Fibroblast of gingiva (primary cell): ENCODE data around the gene TP53TG3C.
"Not testable (repeated sequence)": the region's sequence is repeated elsewhere in the genome, so short reads cannot be mapped to it uniquely, and the experiment has no call there.

Experiments used
- DNase-seq: peaks from one replicate; pipeline ENCODE4 v3.0.0-alpha.2; 2011; ENCODE audit warnings: low read depth

Gene TP53TG3C

GRCh38 chr16:33193926-33194325 is at the start of gene TP53TG3C:
Gene TP53TG3C (plus strand): TSS chr16:33194226. CDS start chr16:33194294, 68 bp downstream.
- DNase-seq = not testable (repeated sequence)
